Neural progenitor cell (in vitro differentiated cells): ENCODE results near the gene MACROD2. TPM values are rescaled to one million over a fixed set of nuclear protein-coding genes. Genes with fewer than 3 reads are reported as not detected.

Experiments
- DNase-seq: peaks from one replicate; pipeline ENCODE4 v3.0.0-alpha.2; 2016; ENCODE audit warnings: low spot score
- H2AFZ ChIP-seq: fragments of 200-600 bp; sonication (generic); replicated peaks from 2 replicates; pipeline ENCODE4 v1.6.1; 2016; ENCODE audit warnings: antibody characterized with exemption
- H3F3A ChIP-seq: fragments of 200-600 bp; sonication (generic); 2 replicates; pipeline ENCODE4 v1.6.1; 2016; ENCODE audit warnings: antibody characterized with exemption, low read depth
- H3K27ac ChIP-seq: fragments of 200-600 bp; sonication (generic); 2 replicates; pipeline ENCODE4 v1.5.1; 2016; ENCODE audit warnings: mild to moderate bottlenecking
- H3K27me3 ChIP-seq: fragments of 200-600 bp; sonication (generic); 2 replicates; pipeline ENCODE4 v1.6.1; 2016; ENCODE audit warnings: mild to moderate bottlenecking, moderate library complexity
- H3K36me3 ChIP-seq: fragments of 200-600 bp; sonication (generic); 2 replicates; pipeline ENCODE4 v1.5.1; 2016
- H3K4me1 ChIP-seq: fragments of 200-600 bp; sonication (generic); 2 replicates; pipeline ENCODE4 v1.6.1; 2016; ENCODE audit warnings: mixed run types
- H3K4me2 ChIP-seq: fragments of 200-600 bp; sonication (generic); 2 replicates; pipeline ENCODE4 v1.6.1; 2016
- H3K4me3 ChIP-seq: fragments of 200-600 bp; sonication (generic); 2 replicates; pipeline ENCODE4 v1.5.1; 2016
- H3K79me2 ChIP-seq: fragments of 200-600 bp; sonication (generic); 2 replicates; pipeline ENCODE4 v1.6.1; 2016; ENCODE audit warnings: low read depth
- H3K9ac ChIP-seq: fragments of 200-600 bp; sonication (generic); 2 replicates; pipeline ENCODE4 v1.6.1; 2016
- H3K9me3 ChIP-seq: fragments of 200-600 bp; sonication (generic); 2 replicates; pipeline ENCODE4 v1.5.1; 2016; ENCODE audit warnings: low read depth
- H4K20me1 ChIP-seq: fragments of 200-600 bp; sonication (generic); 2 replicates; pipeline ENCODE4 v1.6.1; 2016; ENCODE audit warnings: low read depth
- H3K27ac Mint-ChIP-seq: 3 replicates; pipeline ENCODE4 v1.8.0; 2021; ENCODE audit warnings: mixed read lengths
- H3K27me3 Mint-ChIP-seq: 2 replicates; pipeline ENCODE4 v1.8.0; 2022; ENCODE audit warnings: low read depth, mild to moderate bottlenecking, inconsistent platforms, moderate library complexity, mixed read lengths; ENCODE audit not compliant: insufficient read depth
- H3K36me3 Mint-ChIP-seq: 3 replicates; pipeline ENCODE4 v1.8.0; 2021; ENCODE audit warnings: mixed read lengths
- H3K4me1 Mint-ChIP-seq: 3 replicates; pipeline ENCODE4 v1.8.0; 2021; ENCODE audit warnings: mixed read lengths
- H3K4me3 Mint-ChIP-seq: 3 replicates; pipeline ENCODE4 v1.8.0; 2021; ENCODE audit warnings: mild to moderate bottlenecking, moderate library complexity, mixed read lengths
- H3K9me3 Mint-ChIP-seq: 3 replicates; pipeline ENCODE4 v1.8.0; 2020; ENCODE audit warnings: mixed read lengths
- EZH2 ChIP-seq: fragments of 200-600 bp; sonication (generic); IDR thresholded peaks from 2 replicates; pipeline ENCODE4 v1.6.1; 2017; ENCODE audit warnings: antibody characterized with exemption, mild to moderate bottlenecking, moderate library complexity
- EZH2phosphoT487 ChIP-seq: fragments of 200-600 bp; sonication (generic); IDR thresholded peaks from 2 replicates; pipeline ENCODE4 v1.6.1; 2017; ENCODE audit warnings: antibody characterized with exemption
- total RNA-seq: library from RNA; depleted of rRNA; stranded (reverse); fragments of >200 nt; gene quantifications from 2 replicates; pipeline ENCODE4 v1.2.3, GENCODE V29; 2015; ENCODE audit warnings: low replicate concordance
- TF ChIP-seq, protein P1 (sequence below): fragments of 200-600 bp; sonication (generic); IDR thresholded peaks from 2 replicates; pipeline ENCODE4 v1.5.1; 2017; ENCODE audit warnings: antibody characterized with exemption, mild to moderate bottlenecking

MACROD2 gene
- total RNA-seq, 1 donor from 2014 or later, result 11.9 TPM

DNA sequence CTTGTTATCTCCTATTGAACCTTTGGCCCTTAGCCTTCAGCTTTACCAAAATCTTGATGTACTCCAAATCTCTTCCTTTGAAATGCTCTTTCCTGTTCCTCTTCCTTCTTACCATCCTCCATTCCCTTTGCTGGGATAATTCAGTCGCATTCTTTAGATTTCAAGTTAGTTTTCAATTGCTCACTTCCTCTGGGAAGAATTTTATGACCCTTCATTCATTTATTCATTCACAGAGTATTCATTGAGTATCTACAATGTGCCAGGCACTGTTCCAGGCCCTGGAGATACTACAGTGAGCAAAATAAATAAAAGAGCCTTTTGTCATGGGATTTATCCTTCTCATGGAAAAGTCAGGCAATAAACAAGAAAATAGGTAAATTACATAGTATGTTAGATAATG lies 890.3 kb downstream of the MACROD2 start:
- H3K4me2 ChIP-seq, result no peak overlapping the region
- TF ChIP-seq, protein P1, sequence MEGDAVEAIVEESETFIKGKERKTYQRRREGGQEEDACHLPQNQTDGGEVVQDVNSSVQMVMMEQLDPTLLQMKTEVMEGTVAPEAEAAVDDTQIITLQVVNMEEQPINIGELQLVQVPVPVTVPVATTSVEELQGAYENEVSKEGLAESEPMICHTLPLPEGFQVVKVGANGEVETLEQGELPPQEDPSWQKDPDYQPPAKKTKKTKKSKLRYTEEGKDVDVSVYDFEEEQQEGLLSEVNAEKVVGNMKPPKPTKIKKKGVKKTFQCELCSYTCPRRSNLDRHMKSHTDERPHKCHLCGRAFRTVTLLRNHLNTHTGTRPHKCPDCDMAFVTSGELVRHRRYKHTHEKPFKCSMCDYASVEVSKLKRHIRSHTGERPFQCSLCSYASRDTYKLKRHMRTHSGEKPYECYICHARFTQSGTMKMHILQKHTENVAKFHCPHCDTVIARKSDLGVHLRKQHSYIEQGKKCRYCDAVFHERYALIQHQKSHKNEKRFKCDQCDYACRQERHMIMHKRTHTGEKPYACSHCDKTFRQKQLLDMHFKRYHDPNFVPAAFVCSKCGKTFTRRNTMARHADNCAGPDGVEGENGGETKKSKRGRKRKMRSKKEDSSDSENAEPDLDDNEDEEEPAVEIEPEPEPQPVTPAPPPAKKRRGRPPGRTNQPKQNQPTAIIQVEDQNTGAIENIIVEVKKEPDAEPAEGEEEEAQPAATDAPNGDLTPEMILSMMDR, result no peak
- TF ChIP-seq EZH2, result no peak
- no peaks in the 10 kb centered on the region for H3K9me3 ChIP-seq
- H3K36me3 Mint-ChIP-seq, result no peaks in the 10 kb centered on the region
- H3K9me3 Mint-ChIP-seq, result no peaks in the 10 kb centered on the region
- no peak overlapping the region for H3K4me3 ChIP-seq
- peaks cover 13% of the 10 kb centered on the region for H3K4me1 ChIP-seq
- no peaks in the 10 kb centered on the region for H3K27me3 ChIP-seq
- H3K4me3 Mint-ChIP-seq, result no peak overlapping the region
- DNase-seq, result no peak
- no peak overlapping the region for H2AFZ ChIP-seq
- H3K36me3 ChIP-seq, result no peaks in the 10 kb centered on the region
- H3K79me2 ChIP-seq, result no peaks in the 10 kb centered on the region
- peaks cover 13% of the 10 kb centered on the region for H3K4me1 Mint-ChIP-seq
- H3K27ac ChIP-seq, result no peak overlapping the region
- no peak overlapping the region for H3K27ac Mint-ChIP-seq
- H3F3A ChIP-seq, result no peaks in the 10 kb centered on the region
- no peak overlapping the region for H3K9ac ChIP-seq
- peaks cover 7% of the 10 kb centered on the region for H3K27me3 Mint-ChIP-seq
- H4K20me1 ChIP-seq, result no peaks in the 10 kb centered on the region

DNA sequence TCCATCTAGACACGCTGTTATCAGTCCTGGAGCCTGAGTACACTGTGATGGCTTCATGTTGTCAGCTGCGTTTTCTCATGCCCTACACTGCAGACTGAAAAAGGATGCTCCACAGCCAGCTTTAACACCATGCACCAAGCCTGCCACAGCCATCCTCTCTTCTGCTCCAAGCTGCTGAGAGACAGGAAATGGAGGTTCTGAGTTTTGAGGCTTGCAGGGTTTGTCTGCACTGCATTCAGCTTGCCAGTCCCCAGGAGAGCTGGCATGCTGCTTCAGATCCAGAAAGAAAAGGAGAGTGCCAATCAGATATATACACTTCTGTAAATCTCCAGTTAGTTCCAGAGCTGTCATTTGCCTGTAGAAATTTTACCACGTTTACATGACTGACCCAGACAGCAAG lies 892.8 kb downstream of the MACROD2 start:
- TF ChIP-seq EZH2phosphoT487 (no peak), EZH2 (no peak)
- TF ChIP-seq, protein P1, result no peak
- H3K27ac Mint-ChIP-seq, result no peak overlapping the region
- H3K9ac ChIP-seq, result no peak overlapping the region

DNA sequence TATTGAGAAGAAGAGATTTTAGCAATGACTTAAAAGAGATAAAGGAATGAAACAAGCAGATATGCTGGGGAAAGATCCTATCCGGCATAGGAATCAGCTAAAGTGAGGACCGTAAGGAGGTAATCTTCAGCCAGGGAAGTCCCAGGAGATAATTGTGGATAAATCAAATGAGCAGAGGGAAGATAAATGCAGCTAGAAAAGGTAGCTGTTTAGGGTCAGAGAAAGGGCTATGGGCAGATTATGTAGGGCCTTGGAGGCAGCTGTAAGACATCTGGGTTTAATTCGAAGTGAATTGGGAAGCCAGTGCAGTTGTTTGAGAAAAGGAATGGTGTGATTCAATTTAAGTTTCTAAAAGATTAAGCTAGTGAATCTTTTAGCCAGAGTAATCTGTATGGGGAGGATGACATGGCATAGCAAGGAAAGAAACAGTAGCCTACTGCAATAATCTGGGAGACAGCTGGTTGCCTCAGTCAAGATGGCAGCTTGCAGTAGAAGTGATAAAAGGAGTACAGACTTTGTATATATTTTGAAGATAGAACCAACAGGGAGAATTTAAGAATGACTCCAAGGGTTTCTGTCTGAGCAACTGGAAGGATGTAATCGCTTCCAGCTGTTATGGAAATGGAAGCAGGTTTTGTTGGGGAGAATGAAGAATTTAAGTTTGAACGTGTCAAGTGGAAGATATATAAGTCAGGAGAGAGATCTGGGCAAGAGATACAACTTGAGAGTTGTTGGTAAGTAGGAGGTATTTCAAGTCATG lies 894.4 kb downstream of the MACROD2 start:
- Histone ChIP-seq H3K4me2 (no peak overlapping the region), H3K4me1 (peaks cover 13% of the 10 kb centered on the region), H3K9me3 (no peaks in the 10 kb centered on the region), H3F3A (no peaks in the 10 kb centered on the region), H2AFZ (no peak overlapping the region), H3K79me2 (no peaks in the 10 kb centered on the region), H3K36me3 (no peaks in the 10 kb centered on the region), H3K27me3 (no peaks in the 10 kb centered on the region), H4K20me1 (no peaks in the 10 kb centered on the region), H3K27ac (no peak overlapping the region), H3K9ac (no peak overlapping the region), H3K4me3 (no peak overlapping the region)
- no peaks in the 10 kb centered on the region for H3K36me3 Mint-ChIP-seq
- no peak for DNase-seq
- H3K9me3 Mint-ChIP-seq, result no peaks in the 10 kb centered on the region
- H3K4me1 Mint-ChIP-seq, result peaks cover 9% of the 10 kb centered on the region
- TF ChIP-seq EZH2phosphoT487 (no peak), EZH2 (no peak)
- TF ChIP-seq, protein P1, result no peak
- no peak overlapping the region for H3K27ac Mint-ChIP-seq
- no peak overlapping the region for H3K4me3 Mint-ChIP-seq
- H3K27me3 Mint-ChIP-seq, result peaks cover 7% of the 10 kb centered on the region

More for the DNA sequence above, 892.8 kb downstream of the MACROD2 start:
- H3K27me3 Mint-ChIP-seq, result peaks cover 7% of the 10 kb centered on the region
- H3K4me3 Mint-ChIP-seq, result no peak overlapping the region
- no peaks in the 10 kb centered on the region for H3K9me3 Mint-ChIP-seq
- H3K4me2 ChIP-seq, result no peak overlapping the region
- H3K4me1 ChIP-seq, result peaks cover 13% of the 10 kb centered on the region
- DNase-seq, result no peak
- peak overlapping the region; percentile 30 for H2AFZ ChIP-seq
- no peaks in the 10 kb centered on the region for H3F3A ChIP-seq
- no peak overlapping the region for H3K27ac ChIP-seq
- H3K27me3 ChIP-seq, result no peaks in the 10 kb centered on the region
- no peak overlapping the region for H3K4me3 ChIP-seq
- no peaks in the 10 kb centered on the region for H3K9me3 ChIP-seq
- H4K20me1 ChIP-seq, result no peaks in the 10 kb centered on the region
- H3K79me2 ChIP-seq, result no peaks in the 10 kb centered on the region
- H3K36me3 Mint-ChIP-seq, result no peaks in the 10 kb centered on the region
- no peaks in the 10 kb centered on the region for H3K36me3 ChIP-seq
- H3K4me1 Mint-ChIP-seq, result peaks cover 13% of the 10 kb centered on the region
